Measurements from ENCODE around the gene C17orf67.

DNA sequence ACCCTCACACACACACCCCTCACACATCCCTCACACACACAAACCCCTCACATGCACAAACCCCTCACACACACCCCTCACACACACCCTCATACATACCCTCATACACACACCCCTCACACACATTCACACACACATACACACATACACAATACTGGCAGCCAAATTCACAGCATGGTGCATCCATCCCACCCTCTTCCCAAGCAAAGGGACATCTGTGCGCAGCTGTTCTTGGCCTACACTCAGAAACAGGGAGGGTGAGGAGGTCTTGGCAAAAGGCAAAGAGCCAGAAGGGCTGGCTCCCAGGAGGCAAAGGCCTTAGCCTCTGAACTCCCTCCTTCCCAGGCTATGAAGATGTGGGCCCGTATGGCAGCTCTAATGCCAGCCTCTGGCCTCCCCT lies 23.4 kb downstream of the C17orf67 start:
- TF ChIP-seq POLR2A (IDR thresholded peaks at IDR 0.05; ENCODE audit: extremely low read depth, insufficient read length), result no peak
- TF ChIP-seq, protein P1, sequence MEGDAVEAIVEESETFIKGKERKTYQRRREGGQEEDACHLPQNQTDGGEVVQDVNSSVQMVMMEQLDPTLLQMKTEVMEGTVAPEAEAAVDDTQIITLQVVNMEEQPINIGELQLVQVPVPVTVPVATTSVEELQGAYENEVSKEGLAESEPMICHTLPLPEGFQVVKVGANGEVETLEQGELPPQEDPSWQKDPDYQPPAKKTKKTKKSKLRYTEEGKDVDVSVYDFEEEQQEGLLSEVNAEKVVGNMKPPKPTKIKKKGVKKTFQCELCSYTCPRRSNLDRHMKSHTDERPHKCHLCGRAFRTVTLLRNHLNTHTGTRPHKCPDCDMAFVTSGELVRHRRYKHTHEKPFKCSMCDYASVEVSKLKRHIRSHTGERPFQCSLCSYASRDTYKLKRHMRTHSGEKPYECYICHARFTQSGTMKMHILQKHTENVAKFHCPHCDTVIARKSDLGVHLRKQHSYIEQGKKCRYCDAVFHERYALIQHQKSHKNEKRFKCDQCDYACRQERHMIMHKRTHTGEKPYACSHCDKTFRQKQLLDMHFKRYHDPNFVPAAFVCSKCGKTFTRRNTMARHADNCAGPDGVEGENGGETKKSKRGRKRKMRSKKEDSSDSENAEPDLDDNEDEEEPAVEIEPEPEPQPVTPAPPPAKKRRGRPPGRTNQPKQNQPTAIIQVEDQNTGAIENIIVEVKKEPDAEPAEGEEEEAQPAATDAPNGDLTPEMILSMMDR (IDR thresholded peaks at IDR 0.05; ENCODE audit: low read depth, low read length), result no peak
- TF ChIP-seq MYC (IDR thresholded peaks at IDR 0.05; ENCODE audit: low read depth, low read length), result no peak
- TF ChIP-seq, protein P2, sequence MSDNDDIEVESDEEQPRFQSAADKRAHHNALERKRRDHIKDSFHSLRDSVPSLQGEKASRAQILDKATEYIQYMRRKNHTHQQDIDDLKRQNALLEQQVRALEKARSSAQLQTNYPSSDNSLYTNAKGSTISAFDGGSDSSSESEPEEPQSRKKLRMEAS (IDR thresholded peaks at IDR 0.05; ENCODE audit: low read depth, low read length), result no peak

Data from NB4 (cell line).